NCI-H460 (cell line): ENCODE results near the gene BPIFB3. TPM values are rescaled to one million over a fixed set of nuclear protein-coding genes. Genes with fewer than 3 reads are reported as not detected.
"Not testable (repeated sequence)": the region's sequence is repeated elsewhere in the genome, so short reads cannot be mapped to it uniquely, and the experiment has no call there.

ENCODE experiments used
- DNase-seq: peaks from one replicate; pipeline ENCODE4 v3.0.0-alpha.2; 2016; ENCODE audit warnings: low read depth; ENCODE audit errors: extremely low read depth
- total RNA-seq: library from RNA; depleted of rRNA; stranded (reverse); fragments of >200 nt; shearing (Covaris generic); gene quantifications from 2 replicates; pipeline ENCODE4 v1.2.3, GENCODE V29; 2014; rRNA removed

Gene BPIFB3
- total RNA-seq, 1 experiment from 2014 or later = not detected

DNA sequence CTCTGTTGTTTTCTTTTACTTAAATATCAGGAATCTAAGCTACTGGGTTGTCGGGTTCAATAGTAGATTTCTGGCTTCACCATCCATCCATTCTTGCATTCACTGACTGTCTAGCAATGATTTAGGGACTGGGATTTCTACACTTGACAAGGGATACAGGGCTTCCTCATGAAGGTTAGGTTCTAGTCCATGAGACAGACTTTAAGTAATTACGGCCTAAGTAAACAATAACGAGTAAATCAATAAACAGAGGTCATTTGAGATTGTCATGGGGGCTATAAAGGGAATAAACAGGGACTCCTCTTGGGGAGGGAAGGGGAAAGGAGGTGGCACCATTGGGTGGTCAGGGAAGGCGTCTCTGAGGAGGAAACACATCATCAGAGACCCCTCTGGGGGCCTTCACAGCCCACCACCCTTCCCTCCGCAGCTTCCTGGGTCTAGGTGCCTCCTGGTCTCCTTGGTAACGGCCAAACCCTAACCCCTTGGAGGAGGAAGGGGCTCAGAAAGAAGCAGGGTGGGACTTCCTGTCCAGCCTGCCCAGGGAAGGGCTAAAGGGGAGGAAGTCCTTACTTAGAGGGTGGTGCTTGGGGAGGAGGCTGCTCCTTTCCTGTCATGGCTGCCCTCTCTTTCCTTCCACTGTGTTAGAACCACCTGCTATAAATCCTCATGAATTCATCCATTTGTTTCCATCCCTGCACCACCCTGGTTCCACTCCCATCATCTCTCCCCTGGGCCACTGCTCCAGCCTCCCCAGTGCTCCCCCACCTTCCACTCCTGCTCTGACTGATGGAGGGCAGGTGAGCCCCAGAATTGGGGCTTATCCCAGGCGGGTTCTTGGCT, 59.1 kb downstream of the BPIFB3 start:
- DNase-seq = no peak

- no peak for DNase-seq
These were observed 59.7 kb downstream of the BPIFB3 start for GRCh38 chr20:33113387-33113908.

GRCh38 chr20:33115501-33115900, 61.8 kb downstream of the BPIFB3 start:
- DNase-seq = not testable (repeated sequence)

DNA sequence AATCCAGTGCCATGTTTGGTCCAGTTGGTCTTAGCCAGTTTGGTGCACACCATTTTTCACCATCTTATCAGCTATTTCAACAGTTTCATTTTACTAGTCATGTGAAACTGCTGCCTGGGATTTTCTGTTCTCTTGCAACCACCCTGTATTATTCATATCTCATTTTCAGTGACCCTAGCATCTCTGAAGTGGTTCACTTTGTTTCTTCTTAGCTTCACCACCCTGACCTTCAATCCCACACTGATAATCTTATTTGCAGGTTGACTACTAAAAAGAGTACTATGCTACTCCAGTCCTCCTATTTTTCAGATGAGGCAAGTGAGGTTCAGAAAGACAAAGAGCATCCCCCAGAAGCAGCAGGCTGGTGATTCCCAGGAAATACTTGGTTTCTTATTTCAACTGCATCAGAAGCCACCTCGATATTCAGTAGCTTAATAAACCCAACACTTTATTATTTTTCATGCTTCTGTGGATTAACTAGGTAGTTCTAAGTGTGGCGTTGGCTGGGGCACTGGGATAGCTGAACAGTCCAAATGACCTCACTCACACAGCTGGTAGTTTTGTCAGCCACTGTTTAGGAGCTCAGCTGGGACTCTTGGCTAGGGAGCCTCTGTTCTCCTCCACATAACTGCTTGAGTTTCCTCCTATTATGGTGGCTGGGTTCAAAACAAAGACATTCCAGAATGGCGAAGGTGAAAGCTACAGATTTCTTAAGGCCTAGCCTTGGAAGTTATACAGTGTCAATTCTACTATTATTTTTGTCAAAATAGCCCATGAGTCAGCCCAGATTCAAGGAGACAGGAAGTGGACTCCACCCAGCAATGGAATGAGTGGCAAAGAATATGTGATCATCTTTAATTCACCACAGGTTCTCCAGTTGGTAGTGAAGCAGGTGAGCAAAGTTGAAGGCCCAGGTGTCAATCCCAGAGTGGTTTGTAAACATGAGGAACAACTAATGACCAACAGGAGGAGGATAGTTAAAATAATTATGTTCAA, 66.3 kb downstream of the BPIFB3 start:
- no peak for DNase-seq

DNA sequence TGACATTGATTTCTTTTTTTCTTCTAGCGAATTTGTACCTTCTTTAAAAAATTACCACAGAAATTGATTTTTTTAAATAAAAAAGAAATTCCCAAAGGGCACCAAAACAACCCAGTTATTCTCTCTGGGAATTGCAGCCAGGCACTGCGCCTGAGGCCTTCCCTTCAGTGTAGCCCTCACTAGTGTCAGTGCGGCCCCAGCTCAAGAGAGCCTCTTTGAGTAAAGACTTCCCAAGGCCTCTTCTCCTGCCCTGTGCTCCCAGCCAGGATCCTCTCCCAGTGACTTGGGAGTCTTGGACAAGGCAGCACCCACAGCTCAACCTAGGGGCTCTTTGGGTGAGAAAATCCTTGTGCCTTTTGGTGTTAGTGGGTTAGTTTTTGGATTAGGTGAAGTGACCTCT, 67.2 kb downstream of the BPIFB3 start:
- DNase-seq = no peak

DNA sequence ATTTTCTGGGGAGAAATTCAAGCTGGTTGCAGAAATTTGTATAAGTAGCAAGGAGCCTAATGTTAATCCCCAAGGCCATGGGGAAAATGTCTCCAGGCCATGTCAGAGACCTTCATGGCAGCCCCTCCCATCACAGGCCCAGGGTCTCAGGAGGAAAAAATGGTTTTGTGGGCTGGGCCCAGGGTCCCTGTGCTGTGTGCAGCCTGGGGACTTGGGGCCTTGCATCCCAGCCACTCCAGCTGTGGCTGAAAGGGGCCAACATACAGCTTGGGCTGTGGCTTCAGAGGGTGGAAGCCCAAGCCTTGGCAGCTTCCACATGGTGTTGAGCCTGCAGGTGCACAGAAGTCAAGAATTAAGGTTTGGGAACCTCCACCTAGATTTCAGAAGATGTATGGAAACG, 68.6 kb downstream of the BPIFB3 start:
- not testable (repeated sequence) for DNase-seq

Other genes with a start within 250 kb of the BPIFB3 start
- 89.1 and 99.7 TPM in 2 replicates for gene MAPRE1, start 233.9 kb upstream of the BPIFB3 start, total RNA-seq
- not detected in 2 replicates for gene EFCAB8, start 195.0 kb upstream of the BPIFB3 start, total RNA-seq
- not detected in 2 replicates for gene SUN5, start 49.5 kb upstream of the BPIFB3 start, total RNA-seq
- gene BPIFB2, start 46.2 kb upstream of the BPIFB3 start, total RNA-seq = not detected in 2 replicates
- gene BPIFB6, start 22.3 kb upstream of the BPIFB3 start, total RNA-seq = not detected in 2 replicates
- not detected in 2 replicates for gene BPIFB4, start 25.7 kb downstream of the BPIFB3 start, total RNA-seq
- gene BPIFA2, start 114.3 kb downstream of the BPIFB3 start, total RNA-seq = not detected in 2 replicates
- not detected in 2 replicates for gene BPIFA3, start 163.4 kb downstream of the BPIFB3 start, total RNA-seq
- not detected in 2 replicates for gene BPIFA1, start 182.1 kb downstream of the BPIFB3 start, total RNA-seq
- gene BPIFB1, start 229.3 kb downstream of the BPIFB3 start, total RNA-seq = not detected in 2 replicates